Mesothelial cell of epicardium (in vitro differentiated cells): Measurements from ENCODE around the gene UBXN7. TPM values are rescaled to one million over a fixed set of nuclear protein-coding genes. Genes with fewer than 3 reads are reported as not detected.

ENCODE experiments used
- DNase-seq, 2 experiments: peaks; one replicate each; pipeline ENCODE4 v3.0.0; 2021; ENCODE audit warnings: low spot score in 2 of 2; ENCODE audit not compliant: unreplicated experiment in 2 of 2
- H3K27ac Mint-ChIP-seq: 2 replicates; pipeline ENCODE4 v1.8.0; 2021; ENCODE audit warnings: mixed read lengths
- H3K27me3 Mint-ChIP-seq: 2 replicates; pipeline ENCODE4 v1.8.0; 2021; ENCODE audit warnings: low read depth, mixed read lengths
- H3K36me3 Mint-ChIP-seq: 2 replicates; pipeline ENCODE4 v1.8.0; 2021; ENCODE audit warnings: mixed read lengths
- H3K4me1 Mint-ChIP-seq: 2 replicates; pipeline ENCODE4 v1.8.0; 2021; ENCODE audit warnings: mixed read lengths
- H3K4me3 Mint-ChIP-seq: 2 replicates; pipeline ENCODE4 v1.8.0; 2021; ENCODE audit warnings: mild to moderate bottlenecking, moderate library complexity, mixed read lengths
- H3K9me3 Mint-ChIP-seq: 2 replicates; pipeline ENCODE4 v1.8.0; 2021; ENCODE audit warnings: mixed read lengths
- total RNA-seq: library from RNA; stranded (reverse); gene quantifications from 3 replicates; pipeline ENCODE4 v1.2.1, GENCODE V29; 2021
- TF ChIP-seq, protein P1 (sequence below): fragments of 200-600 bp; sonication (generic); IDR thresholded peaks from one replicate; pipeline ENCODE4 v1.5.0; 2021; ENCODE audit warnings: antibody characterized with exemption; ENCODE audit not compliant: unreplicated experiment

UBXN7 gene
- total RNA-seq, 1 donor from 2014 or later: 109 TPM

GRCh38 chr3:196409409-196409808 lies 22.8 kb downstream of the UBXN7 start:
- TF ChIP-seq, protein P1, sequence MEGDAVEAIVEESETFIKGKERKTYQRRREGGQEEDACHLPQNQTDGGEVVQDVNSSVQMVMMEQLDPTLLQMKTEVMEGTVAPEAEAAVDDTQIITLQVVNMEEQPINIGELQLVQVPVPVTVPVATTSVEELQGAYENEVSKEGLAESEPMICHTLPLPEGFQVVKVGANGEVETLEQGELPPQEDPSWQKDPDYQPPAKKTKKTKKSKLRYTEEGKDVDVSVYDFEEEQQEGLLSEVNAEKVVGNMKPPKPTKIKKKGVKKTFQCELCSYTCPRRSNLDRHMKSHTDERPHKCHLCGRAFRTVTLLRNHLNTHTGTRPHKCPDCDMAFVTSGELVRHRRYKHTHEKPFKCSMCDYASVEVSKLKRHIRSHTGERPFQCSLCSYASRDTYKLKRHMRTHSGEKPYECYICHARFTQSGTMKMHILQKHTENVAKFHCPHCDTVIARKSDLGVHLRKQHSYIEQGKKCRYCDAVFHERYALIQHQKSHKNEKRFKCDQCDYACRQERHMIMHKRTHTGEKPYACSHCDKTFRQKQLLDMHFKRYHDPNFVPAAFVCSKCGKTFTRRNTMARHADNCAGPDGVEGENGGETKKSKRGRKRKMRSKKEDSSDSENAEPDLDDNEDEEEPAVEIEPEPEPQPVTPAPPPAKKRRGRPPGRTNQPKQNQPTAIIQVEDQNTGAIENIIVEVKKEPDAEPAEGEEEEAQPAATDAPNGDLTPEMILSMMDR: no peak
- H3K27ac Mint-ChIP-seq: no peak overlapping the region
- H3K36me3 Mint-ChIP-seq: peaks cover 38% of the 10 kb centered on the region
- H3K4me1 Mint-ChIP-seq: peaks cover 11% of the 10 kb centered on the region
- DNase-seq: no peak
- peaks cover 29% of the 10 kb centered on the region for H3K9me3 Mint-ChIP-seq
- no peak overlapping the region for H3K4me3 Mint-ChIP-seq
- H3K27me3 Mint-ChIP-seq: no peaks in the 10 kb centered on the region

- no peaks in the 10 kb centered on the region for H3K27me3 Mint-ChIP-seq
- H3K4me3 Mint-ChIP-seq: no peak overlapping the region
- H3K27ac Mint-ChIP-seq: no peak overlapping the region
- no peak for DNase-seq
- H3K36me3 Mint-ChIP-seq: peaks cover 35% of the 10 kb centered on the region
- H3K4me1 Mint-ChIP-seq: peaks cover 11% of the 10 kb centered on the region
- peaks cover 29% of the 10 kb centered on the region for H3K9me3 Mint-ChIP-seq
- TF ChIP-seq, protein P1: no peak
Observed at GRCh38 chr3:196408565-196409300, 23.5 kb downstream of the UBXN7 start.

- TF ChIP-seq, protein P1: no peak
- DNase-seq: peak in 1 of 2 experiments; percentile 33
- Mint-ChIP-seq H3K36me3 (peaks cover 37% of the 10 kb centered on the region), H3K27me3 (no peaks in the 10 kb centered on the region), H3K9me3 (peaks cover 21% of the 10 kb centered on the region), H3K27ac (peak overlapping the region; percentile 77), H3K4me1 (peaks cover 11% of the 10 kb centered on the region), H3K4me3 (no peak overlapping the region)
Observed at GRCh38 chr3:196406811-196407470, 25.3 kb downstream of the UBXN7 start.

- no peak overlapping the region for H3K4me3 Mint-ChIP-seq
- H3K9me3 Mint-ChIP-seq: no peaks in the 10 kb centered on the region
- H3K4me1 Mint-ChIP-seq: peaks cover 3% of the 10 kb centered on the region
- H3K36me3 Mint-ChIP-seq: peaks cover 42% of the 10 kb centered on the region
- TF ChIP-seq, protein P1: no peak
- no peak overlapping the region for H3K27ac Mint-ChIP-seq
- no peak for DNase-seq
- no peaks in the 10 kb centered on the region for H3K27me3 Mint-ChIP-seq
Observed at GRCh38 chr3:196400331-196400730, 31.9 kb downstream of the UBXN7 start.

DNA sequence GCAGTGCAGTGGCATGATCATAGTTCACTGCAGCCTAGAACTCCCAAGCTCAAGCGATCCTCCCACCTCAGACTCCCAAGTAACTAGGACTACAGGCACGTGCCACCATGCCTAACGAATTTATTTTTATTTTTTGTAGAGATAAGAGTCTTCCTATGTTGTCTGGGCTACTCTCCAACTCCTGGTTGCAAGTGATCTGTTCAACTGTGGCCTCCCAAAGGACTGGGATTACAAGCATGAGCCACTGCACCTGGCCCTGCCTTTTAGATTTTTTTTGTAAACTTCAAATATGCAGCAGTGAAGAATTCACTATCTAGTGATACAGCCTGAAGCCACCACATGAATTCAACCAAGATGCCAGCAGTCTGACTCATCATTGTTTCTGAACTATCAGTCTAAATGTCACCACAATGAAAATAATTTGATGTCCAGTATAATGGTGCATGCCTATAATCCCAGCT lies 32.7 kb downstream of the UBXN7 start:
- Mint-ChIP-seq H3K9me3 (no peaks in the 10 kb centered on the region), H3K27me3 (no peaks in the 10 kb centered on the region), H3K27ac (no peak overlapping the region), H3K4me1 (peaks cover 3% of the 10 kb centered on the region), H3K4me3 (no peak overlapping the region), H3K36me3 (peaks cover 44% of the 10 kb centered on the region)
- TF ChIP-seq, protein P1: no peak
- no peak for DNase-seq
